Activated CD4-positive, alpha-beta T cell treated with anti-CD3 and anti-CD28 coated beads, Interleukin-2, amount 50 U/mL, for 4 hours (primary cell): Measurements from ENCODE around the gene PAFAH1B1.
"Not testable (repeated sequence)": the region's sequence is repeated elsewhere in the genome, so short reads cannot be mapped to it uniquely, and the experiment has no call there.

Source experiments
- DNase-seq, 2 experiments: peaks; one replicate each; pipeline ENCODE4 v3.0.0-alpha.2; 2020

The PAFAH1B1 gene

GRCh38 chr17:2691069-2691871 lies 97.8 kb downstream of the PAFAH1B1 start:
- DNase-seq, result no peak

- DNase-seq, result no peak
These were observed 98.7 kb downstream of the PAFAH1B1 start for GRCh38 chr17:2691965-2692780.

DNA sequence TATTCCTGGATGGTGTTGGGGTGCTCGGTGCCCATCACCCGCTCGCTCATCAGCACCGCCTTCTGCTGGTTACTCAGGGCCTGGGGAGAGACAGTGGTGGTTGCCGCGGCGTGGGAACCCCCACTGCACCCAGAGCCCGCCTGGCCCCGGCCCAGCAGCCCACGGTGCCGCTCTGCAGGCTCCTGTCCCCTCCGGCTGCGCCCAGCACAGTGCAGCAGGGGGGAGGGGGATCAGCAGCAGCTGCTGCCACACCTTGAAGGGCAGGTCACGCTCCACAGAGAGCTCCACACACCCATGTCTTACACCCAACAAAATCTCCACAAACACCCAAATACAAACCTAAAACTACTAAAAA lies 99.3 kb downstream of the PAFAH1B1 start:
- no peak for DNase-seq

- no peak for DNase-seq
These were observed 100.3 kb downstream of the PAFAH1B1 start for GRCh38 chr17:2693561-2694380.

DNA sequence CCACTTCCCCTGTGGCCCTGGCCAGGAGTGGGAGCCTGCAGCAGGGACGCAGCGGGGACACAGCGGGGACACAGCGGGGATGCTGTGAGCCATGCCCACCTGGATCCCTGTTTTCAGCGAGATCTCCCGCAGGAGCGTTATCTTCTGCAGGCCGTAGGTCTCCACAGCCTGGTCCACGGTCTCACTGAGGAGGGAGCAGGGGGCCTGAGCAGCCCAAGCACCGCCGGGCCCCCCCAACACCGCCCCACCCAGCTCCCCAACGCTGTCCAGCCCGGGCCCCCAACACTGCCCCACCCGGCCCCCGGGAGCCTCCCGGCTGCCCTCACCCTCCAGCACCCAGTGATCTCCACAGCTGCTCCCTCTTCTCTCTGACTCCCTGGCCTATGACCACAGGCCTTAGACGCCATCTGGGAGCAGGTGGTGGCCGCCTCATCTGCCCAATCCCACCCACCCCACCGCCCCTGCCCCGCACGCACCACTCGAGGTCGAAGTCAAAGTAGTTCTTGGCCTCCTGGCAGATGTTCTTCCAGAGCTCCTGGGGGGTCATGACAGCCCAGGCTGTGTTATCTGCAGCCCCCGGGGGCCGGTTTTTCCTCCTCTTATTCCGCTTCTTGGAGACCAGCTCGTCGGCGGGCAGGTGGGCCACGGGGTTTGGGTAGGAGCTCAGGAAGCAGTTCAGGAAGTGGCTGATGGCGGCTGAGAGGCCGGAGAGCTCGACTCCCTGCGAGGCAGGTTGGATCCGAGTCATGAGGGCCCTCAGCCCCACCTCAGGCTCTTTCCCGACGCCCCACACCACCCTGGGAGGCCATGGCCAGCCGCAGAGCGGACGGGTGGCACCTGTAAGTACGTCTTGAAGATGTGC lies 101.2 kb downstream of the PAFAH1B1 start:
- no peak for DNase-seq

- no peak for DNase-seq
These were observed 101.9 kb downstream of the PAFAH1B1 start for GRCh38 chr17:2695243-2695960.

DNA sequence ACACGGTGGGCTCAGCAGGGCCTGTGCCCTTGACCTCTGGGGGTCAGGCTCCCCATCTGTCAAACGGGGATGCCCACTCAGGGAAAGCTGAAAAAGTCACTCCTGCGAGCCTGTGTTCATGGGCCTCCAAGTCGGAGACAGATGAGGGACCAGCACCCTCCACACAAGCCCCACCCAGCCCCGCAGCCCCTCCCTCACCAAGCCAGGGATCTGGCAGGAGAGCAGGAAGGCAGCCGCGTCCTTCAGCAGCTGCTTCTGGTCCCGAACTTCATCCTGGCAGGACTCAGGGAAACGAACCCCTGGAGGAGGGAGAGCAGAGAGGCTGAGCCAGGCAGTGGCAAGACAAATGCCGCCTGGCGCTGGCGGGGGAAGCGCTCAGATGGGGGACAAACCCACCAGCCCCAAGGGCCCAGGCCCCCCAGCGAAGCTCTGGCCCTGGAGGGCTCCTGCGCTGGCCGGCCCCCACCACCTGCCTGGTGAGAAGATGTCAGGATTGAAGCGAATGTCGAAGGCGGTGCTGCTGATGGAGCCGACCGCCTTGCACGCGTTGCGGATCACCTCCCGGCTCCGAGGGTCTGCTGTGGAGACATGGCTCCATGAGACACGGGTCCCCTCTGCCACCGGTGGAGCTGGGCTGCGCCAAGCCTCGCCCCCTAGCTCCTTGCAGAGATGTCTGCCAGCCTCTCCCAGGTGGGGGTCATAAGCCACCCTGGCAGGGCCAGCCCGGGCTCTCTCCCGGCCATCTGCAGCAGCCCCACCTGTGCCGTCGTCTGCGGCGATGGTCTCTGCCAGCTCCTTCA lies 102.7 kb downstream of the PAFAH1B1 start:
- no peak for DNase-seq

DNA sequence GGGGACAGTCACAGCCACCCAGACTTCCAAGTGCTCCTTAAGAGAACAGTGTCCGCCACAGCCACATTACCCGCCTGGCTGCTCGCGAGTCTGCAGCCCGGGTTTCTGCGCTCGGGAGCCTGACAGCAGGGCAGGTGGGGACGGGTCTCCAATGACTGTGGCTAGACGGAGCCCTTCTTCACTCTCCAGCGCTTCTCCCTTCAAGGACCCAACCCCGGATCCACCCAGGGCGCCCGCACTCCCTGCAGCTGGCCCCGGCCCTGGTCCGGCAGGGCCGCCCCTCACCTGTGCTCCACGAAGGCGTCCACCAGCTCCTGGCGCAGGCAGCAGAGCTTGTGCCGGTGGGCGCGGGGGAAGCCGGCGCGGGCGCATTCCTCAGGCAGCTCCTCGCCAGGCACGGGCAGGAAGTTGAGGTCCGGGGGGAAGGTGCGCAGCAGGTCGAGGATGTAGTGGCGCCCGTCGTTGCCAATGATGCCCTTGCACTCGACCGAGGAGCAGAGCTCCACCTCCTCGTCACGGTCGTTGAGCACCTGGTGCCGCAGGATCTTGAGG lies 104.2 kb downstream of the PAFAH1B1 start:
- DNase-seq, result no peak

DNA sequence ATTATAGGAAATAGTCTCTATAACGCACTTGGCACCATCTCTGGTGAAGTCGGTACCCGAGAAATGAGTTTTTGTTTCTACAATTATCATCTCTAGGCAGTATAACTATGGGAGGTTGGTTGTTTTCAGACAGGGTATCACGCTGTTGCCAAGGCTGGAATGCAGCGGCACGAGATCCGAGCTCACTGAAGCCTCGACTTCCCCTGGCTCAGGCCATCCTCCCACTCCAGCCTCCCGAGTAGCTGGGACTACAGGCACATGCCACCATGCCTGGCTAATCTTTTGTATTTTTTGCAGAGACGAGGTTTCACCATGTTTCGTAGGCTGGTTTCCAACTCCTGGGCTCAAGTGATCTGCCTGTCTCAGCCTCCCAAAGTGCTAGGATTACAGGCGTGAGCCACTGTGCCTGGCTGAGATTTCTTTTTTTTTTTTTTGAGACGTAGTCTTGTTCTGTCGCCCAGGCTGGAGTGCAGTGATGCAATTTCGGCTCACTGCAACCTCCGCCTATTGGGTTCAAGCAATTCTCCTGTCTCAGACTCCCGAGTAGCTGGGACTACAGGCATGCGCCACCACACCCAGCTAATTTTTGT lies 105.9 kb downstream of the PAFAH1B1 start:
- DNase-seq, result not testable (repeated sequence)

DNA sequence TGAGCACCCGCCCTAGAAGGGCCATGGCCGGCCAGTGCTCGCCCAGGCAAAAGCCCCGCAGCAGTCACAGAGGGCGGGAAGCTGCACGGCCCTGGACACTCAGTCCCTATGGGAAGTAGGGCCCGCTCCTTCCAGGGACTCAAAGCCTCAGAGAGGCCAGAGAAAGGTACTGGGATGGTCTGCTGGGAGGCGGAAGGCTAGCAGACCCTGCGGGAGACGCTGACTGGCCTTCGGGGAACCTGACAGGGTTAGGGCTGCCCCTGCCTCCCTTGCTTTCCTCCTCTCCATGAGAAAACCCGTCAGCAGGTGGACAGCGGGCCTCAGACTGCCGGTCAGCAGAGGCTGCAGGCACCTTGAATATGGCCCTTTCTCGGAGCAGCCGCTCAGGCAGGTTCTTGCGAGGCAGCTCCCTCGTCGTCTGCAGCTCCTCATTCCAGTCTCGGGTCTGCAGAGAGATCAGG lies 106.6 kb downstream of the PAFAH1B1 start:
- no peak for DNase-seq

DNA sequence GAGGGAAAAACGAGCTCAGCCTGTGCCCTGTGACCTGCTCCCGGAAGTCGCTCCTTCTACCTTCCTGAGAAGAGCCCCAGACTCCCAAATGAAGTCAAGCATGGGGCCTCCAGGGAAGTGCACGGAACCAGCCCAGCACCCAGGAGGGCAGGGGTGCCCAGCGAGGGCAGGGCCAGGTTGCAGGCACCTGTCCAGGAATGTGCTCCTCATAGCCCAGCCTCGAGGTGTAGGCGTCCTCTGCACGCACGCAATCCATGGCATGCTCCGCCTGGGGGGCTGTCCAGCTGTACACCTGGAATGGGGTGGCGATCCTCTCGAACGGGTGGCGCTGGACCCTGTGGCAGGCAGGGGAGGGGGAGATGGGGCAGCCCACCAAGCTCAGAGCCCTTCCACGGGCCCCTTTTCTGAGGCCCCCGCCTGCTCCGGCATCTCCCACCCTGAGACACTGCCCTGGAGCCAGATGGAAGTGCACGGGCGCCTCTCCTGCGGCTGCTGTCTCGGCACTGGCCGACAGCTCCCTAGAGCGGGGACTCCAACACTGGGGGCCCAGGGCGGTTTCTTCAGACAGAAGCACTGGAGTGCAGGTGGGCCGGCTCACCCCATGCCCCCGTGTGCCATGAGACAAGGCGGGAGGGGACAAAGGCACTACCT lies 107.2 kb downstream of the PAFAH1B1 start:
- no peak for DNase-seq

- DNase-seq, result no peak
These were observed 107.9 kb downstream of the PAFAH1B1 start for GRCh38 chr17:2701161-2701995.

DNA sequence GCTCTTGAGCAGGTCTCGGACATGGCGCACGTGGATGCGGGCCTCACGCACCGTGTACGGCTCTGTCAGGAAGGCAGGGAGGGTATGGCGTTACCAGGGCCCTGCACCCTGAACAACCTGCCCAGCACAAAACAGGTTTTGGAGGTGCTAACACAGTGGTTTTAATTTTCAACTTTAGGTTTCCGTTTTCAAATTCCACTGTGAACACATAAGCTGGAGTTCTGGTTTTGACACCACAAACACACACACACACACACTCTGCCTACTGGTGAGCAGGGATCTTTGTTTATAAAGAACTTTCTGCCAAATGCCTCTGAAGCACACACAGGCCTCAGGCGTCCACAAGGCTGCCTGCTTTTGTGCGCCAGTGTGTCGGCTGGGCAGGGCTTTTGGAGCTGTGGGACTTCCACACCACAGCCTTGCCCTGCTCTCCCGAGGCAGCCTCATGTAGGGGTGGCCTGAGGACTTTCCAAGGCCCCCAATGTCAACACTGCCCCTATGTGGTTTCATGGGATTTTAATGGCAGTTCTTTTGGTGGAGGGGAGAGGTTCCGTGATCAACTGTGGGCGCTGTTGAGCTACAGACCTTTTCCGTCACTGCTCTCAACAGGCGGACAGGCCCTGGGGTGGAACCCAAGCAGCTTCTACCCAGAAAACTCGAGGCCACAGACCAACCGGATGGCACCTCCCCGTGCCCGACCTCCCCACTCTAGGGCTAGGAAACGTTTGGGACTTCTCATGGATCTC lies 108.7 kb downstream of the PAFAH1B1 start:
- no peak for DNase-seq

GRCh38 chr17:2703181-2703580 lies 109.7 kb downstream of the PAFAH1B1 start:
- no peak for DNase-seq

DNA sequence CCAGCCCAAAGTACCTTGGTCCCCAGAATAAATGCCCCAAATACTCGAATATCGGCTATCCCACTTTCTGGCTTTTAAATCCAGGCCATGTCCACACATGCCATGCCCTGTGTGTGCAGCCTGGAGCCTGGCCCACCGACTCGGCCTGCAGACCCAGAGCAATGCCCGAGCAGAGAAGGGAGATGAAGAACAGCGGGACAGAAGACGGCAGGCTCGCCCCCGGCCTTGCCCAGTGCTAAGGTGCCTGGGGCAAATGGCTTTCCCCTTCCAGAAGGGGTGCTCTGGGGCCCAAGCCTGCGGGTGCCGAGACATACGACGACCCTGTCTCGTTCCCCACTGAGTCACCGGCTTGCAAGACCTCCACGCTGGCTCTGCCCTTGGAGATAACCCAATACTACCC lies 110.2 kb downstream of the PAFAH1B1 start:
- DNase-seq, result no peak

DNA sequence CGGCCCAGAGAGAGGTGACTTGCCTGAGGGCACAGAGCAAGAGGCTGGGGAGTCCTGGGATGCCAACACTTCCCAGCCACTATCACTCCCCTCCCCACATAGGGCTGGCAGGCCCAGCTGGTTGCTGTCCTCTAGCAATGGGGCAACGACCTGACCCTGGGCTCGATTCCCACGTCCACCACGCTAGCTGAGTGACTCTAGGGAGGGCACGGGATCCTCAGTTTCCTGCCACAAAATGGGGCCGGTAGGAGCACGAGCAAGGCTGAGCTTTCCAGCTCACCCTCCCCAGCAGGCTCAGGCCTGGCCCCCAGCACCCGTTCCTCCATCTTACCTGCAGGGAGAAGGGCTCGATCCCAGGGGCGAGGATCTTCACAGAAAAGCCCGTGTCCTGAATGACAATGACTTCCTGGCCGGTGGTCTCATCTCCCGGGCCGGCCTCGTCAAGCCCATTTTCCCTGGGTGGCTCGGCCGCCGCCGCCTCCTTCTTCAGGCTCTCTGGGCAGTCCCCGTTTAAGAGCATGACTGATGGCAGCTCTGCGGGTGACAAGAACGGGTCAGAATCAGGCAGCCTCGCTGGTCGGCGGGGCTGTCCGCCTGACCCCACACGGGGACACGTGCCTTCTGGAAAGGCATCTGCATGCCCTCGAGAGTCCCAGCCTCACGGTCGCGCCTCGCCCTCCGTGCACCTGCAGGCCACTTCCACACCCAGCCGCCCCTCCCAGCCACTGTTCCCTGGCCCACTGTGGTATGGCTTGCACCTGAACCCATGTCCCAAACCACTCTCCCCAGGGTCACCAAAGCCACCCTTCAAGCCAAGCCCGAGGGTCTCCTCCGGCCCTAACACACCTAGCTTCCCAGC lies 110.8 kb downstream of the PAFAH1B1 start:
- no peak for DNase-seq

DNA sequence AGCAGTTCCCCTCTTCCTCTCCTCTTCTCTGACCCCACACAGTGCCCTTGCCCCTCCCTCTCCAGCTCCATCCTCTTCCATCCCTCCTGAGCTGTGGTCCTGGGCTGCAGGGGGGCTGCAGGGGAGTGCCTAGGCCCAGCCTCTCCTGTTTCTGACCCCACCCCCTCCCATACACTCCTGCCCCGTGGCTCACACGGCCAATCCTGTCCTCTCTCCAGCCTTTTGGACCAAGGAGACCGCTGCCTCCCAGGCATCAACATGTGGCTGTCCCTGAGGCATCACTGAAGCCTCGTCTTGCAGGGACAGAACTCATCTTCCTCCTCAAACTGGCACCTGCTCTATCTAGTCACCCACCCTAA lies 111.4 kb downstream of the PAFAH1B1 start:
- DNase-seq, result no peak
